ENCODE measurements around the gene PRSS33.

PRSS33 gene, protein sequence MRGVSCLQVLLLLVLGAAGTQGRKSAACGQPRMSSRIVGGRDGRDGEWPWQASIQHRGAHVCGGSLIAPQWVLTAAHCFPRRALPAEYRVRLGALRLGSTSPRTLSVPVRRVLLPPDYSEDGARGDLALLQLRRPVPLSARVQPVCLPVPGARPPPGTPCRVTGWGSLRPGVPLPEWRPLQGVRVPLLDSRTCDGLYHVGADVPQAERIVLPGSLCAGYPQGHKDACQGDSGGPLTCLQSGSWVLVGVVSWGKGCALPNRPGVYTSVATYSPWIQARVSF

DNA sequence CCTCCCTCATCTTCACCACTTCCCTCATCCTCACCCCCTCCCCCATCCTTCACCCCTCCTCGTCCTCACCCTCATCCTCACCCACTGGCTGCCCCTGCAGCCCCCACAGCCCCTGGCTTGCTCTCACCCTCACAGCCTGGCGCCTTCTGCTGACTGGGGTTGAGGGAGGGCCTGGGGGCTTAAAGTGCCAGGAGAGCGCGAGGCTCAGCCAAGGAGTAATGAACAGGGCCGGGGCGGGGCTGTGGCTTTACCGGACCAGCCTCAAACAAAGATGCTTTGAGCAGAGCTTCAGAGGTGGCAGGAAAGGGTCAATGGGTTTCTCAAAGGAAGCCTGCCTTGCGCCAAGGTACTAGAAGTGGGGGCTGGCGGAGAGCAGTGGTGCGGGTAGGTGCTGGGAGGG is at the start of gene PRSS33:
TSS of gene PRSS33 (minus strand) at position 155 of the 400 bp plus-strand sequence. CDS start 1,013 bp downstream, outside the sequence.
- TF ChIP-seq, protein P1, sequence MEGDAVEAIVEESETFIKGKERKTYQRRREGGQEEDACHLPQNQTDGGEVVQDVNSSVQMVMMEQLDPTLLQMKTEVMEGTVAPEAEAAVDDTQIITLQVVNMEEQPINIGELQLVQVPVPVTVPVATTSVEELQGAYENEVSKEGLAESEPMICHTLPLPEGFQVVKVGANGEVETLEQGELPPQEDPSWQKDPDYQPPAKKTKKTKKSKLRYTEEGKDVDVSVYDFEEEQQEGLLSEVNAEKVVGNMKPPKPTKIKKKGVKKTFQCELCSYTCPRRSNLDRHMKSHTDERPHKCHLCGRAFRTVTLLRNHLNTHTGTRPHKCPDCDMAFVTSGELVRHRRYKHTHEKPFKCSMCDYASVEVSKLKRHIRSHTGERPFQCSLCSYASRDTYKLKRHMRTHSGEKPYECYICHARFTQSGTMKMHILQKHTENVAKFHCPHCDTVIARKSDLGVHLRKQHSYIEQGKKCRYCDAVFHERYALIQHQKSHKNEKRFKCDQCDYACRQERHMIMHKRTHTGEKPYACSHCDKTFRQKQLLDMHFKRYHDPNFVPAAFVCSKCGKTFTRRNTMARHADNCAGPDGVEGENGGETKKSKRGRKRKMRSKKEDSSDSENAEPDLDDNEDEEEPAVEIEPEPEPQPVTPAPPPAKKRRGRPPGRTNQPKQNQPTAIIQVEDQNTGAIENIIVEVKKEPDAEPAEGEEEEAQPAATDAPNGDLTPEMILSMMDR (IDR thresholded peaks at IDR 0.05; ENCODE audit: insufficient read depth, low read length, poor library complexity, severe bottlenecking), result no peak
- H3K27me3 ChIP-seq (replicated peaks; ENCODE audit: control insufficient read depth, insufficient read depth, low read length), result no peaks in the 10 kb centered on the region; the same call in 1 of the 2 replicates
- no peaks in the 10 kb centered on the region for H3K36me3 ChIP-seq (ENCODE audit: control insufficient read depth, insufficient read depth, low read length)
- no peak within 1 kb of the TSS for H3K4me3 ChIP-seq (replicated peaks; ENCODE audit: low read depth, low read length)
- no peak for DNase-seq (ENCODE audit: extremely low read depth, insufficient read length)

DNA sequence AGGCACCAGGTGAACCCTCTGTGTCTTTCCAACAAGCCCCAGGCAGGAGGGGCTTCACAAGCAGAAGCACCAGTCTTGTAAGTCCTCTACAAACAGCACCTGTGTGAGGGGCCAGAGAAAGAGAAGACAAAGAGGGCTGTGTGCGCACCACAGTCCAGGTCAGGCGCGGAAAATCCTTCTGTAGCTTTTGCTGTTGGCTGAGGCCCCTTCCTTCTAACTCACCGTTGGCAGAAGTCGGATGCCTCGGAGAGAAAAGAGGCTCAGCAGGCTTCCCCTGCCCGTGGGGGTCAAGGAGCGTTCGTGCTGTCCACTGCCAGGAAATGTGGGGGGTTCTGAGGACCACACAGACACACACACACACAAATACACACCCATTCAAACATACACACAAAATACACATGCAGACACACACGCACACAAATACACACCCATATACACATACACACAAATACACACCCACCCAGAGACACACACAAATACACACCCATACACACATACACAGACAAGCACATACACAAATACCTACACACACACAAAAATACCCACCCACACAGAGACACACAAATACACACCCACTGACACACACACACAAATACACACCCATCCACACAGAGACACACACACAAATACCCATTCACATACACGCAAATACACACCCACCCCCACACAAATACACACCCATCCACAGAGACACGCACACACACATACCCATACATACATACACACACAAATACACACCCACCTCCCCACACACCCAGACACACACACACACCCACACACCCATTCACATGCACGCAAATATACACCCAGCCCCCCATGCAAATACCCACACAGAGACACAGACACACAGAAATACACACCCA is 49.5 kb upstream of the PRSS33 start:
- no peak for DNase-seq (ENCODE audit: extremely low read depth, insufficient read length)
- H3K4me3 ChIP-seq (replicated peaks; ENCODE audit: low read depth, low read length), result no peak overlapping the region
- H3K36me3 ChIP-seq (ENCODE audit: control insufficient read depth, insufficient read depth, low read length), result no peaks in the 10 kb centered on the region
- TF ChIP-seq, protein P1 (IDR thresholded peaks at IDR 0.05; ENCODE audit: insufficient read depth, low read length, poor library complexity, severe bottlenecking), result no peak
- no peaks in the 10 kb centered on the region; the same call in 1 of the 2 replicates for H3K27me3 ChIP-seq (replicated peaks; ENCODE audit: control insufficient read depth, insufficient read depth, low read length)

DNA sequence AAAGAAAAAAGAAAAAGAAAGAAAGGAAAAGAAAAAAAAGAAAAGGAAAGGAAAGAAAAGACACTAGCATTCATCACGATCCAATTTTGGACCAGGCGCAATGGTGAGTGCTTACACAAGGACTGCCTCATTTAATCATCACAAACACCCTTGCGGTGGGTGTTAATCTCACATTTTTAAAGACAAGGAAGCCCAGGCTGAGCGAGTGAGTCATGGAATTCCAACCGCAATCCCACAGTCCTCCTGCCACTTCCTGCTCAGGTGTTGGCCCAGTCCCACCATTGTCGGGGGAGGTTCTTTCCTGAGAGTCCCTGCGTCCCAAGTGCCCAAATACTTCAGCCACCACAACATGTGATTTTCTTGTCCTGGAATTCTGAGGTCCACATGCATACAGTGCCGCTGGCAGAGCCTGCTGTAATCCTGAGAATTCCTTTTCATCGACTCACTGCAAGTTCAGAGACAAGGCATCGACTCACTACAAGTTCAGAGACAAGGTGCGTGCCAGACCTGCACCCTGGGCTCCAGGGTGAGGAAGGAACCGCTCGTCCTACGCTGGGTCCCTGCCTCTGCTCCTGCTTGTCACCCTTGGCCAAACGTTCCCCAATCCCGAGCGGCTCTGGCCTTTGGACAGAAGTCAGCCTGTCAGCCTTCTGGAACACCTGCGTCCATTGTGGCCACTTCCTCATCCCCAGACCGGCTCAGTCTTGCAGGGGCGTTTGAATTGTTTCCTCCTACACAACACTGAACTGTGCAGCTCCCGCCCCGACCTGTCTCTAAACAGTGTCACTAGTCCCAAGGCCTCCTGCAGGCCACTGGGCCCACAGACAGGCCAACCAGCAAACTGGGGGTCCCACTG is 48.5 kb upstream of the PRSS33 start:
- TF ChIP-seq, protein P1 (IDR thresholded peaks at IDR 0.05; ENCODE audit: insufficient read depth, low read length, poor library complexity, severe bottlenecking), result no peak
- no peak overlapping the region for H3K4me3 ChIP-seq (replicated peaks; ENCODE audit: low read depth, low read length)
- DNase-seq (ENCODE audit: extremely low read depth, insufficient read length), result no peak
- no peaks in the 10 kb centered on the region for H3K36me3 ChIP-seq (ENCODE audit: control insufficient read depth, insufficient read depth, low read length)
- H3K27me3 ChIP-seq (replicated peaks; ENCODE audit: control insufficient read depth, insufficient read depth, low read length), result no peaks in the 10 kb centered on the region; the same call in 1 of the 2 replicates

DNA sequence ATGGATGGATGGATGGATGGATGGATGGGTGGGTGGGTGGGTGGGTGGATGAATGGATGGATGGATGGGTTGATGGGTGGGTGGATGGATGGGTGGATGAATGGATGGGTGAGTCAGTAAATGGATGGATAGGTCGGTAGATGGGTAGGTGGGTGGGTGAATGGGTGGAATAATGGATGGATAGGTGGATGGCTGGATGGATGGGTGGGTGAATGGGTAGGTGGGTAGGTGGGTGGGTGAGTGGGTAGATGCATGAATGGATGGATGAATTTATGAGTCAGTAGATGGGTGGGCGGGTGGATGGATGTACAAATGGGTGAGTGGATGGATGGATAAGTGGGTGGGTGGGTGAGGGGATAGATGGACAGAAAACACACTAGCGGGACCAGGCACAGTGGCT is 47.6 kb upstream of the PRSS33 start:
- TF ChIP-seq, protein P1 (IDR thresholded peaks at IDR 0.05; ENCODE audit: insufficient read depth, low read length, poor library complexity, severe bottlenecking), result no peak
- H3K27me3 ChIP-seq (replicated peaks; ENCODE audit: control insufficient read depth, insufficient read depth, low read length), result no peaks in the 10 kb centered on the region; the same call in 1 of the 2 replicates
- no peak overlapping the region for H3K4me3 ChIP-seq (replicated peaks; ENCODE audit: low read depth, low read length)
- DNase-seq (ENCODE audit: extremely low read depth, insufficient read length), result no peak
- H3K36me3 ChIP-seq (ENCODE audit: control insufficient read depth, insufficient read depth, low read length), result no peaks in the 10 kb centered on the region

DNA sequence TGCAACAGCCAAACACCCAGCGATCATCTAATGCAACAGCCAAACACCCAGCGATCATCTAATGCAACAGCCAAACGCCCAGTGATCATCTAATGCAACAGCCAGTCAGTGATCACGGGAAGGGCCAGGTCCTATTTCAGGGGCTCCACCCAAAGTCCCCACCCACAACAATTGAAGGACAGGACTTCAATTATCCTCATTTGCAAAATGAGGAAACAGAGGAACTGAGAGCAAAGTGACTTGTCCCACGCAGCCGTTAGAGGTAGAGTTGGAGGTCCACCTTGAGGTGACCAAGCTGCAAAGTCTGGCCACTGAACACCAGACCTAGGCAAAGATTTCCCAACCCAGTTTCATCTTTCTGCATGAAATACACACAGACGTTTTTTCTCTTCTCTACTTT is 46.4 kb upstream of the PRSS33 start:
- TF ChIP-seq, protein P1 (IDR thresholded peaks at IDR 0.05; ENCODE audit: insufficient read depth, low read length, poor library complexity, severe bottlenecking), result no peak
- no peak overlapping the region for H3K4me3 ChIP-seq (replicated peaks; ENCODE audit: low read depth, low read length)
- no peaks in the 10 kb centered on the region; the same call in 1 of the 2 replicates for H3K27me3 ChIP-seq (replicated peaks; ENCODE audit: control insufficient read depth, insufficient read depth, low read length)
- DNase-seq (ENCODE audit: extremely low read depth, insufficient read length), result no peak
- no peaks in the 10 kb centered on the region for H3K36me3 ChIP-seq (ENCODE audit: control insufficient read depth, insufficient read depth, low read length)

Measured in GM06990 (cell line).